ACHN (cell line): ENCODE results near the gene LRFN2.

Experiments
- DNase-seq: peaks from one replicate; pipeline ENCODE4 v3.0.0-alpha.2; 2015
- in situ Hi-C: cut with HindIII; loops from 2 replicates; pipeline ENCODE4 v1.10.0; 2017; ENCODE audit warnings: low sequenced_read_pairs, low pct_ligation_motif_present, low pct_unique_long_range_greater_than_20kb

LRFN2 gene

GRCh38 chr6:40461643-40462042 lies 125.5 kb downstream of the LRFN2 start:
- in situ Hi-C loops: no loop called here
- DNase-seq: no peak

GRCh38 chr6:40460380-40460779 lies 126.8 kb downstream of the LRFN2 start:
- DNase-seq: no peak
- in situ Hi-C loops: no loop called here

- no peak for DNase-seq
- in situ Hi-C loops: no loop called here
Observed at GRCh38 chr6:40457261-40457660, 129.9 kb downstream of the LRFN2 start.

GRCh38 chr6:40456390-40457013 lies 130.7 kb downstream of the LRFN2 start:
- no peak for DNase-seq
- in situ Hi-C loops: no loop called here

- DNase-seq: no peak
- in situ Hi-C loops: no loop called here
Observed at GRCh38 chr6:40455686-40456389, 131.3 kb downstream of the LRFN2 start.

- DNase-seq: no peak
- in situ Hi-C loops: no loop called here
Observed at GRCh38 chr6:40450483-40450882, 136.7 kb downstream of the LRFN2 start.

- DNase-seq: no peak
- in situ Hi-C loops: no loop called here
Observed at GRCh38 chr6:40444811-40445210, 142.4 kb downstream of the LRFN2 start.

- in situ Hi-C loops: no loop called here
- no peak for DNase-seq
Observed at GRCh38 chr6:40444312-40444711, 142.9 kb downstream of the LRFN2 start.

- no peak for DNase-seq
- in situ Hi-C loops: no loop called here
Observed at GRCh38 chr6:40443842-40444241, 143.3 kb downstream of the LRFN2 start.

GRCh38 chr6:40442591-40442990 lies 144.6 kb downstream of the LRFN2 start:
- no peak for DNase-seq
- in situ Hi-C loops: no loop called here

- in situ Hi-C loops: no loop called here
- DNase-seq: no peak
Observed at GRCh38 chr6:40441150-40441549, 146.0 kb downstream of the LRFN2 start.

- in situ Hi-C loops: no loop called here
- no peak for DNase-seq
Observed at GRCh38 chr6:40440053-40440452, 147.1 kb downstream of the LRFN2 start.

- in situ Hi-C loops: no loop called here
- no peak for DNase-seq
Observed at GRCh38 chr6:40439026-40439800, 148.0 kb downstream of the LRFN2 start.

- in situ Hi-C loops: no loop called here
Observed at GRCh38 chr6:40438246-40438887, 148.8 kb downstream of the LRFN2 start.

GRCh38 chr6:40437631-40438030 lies 149.5 kb downstream of the LRFN2 start:
- no peak for DNase-seq
- in situ Hi-C loops: no loop called here

More at GRCh38 chr6:40438246-40438887, 148.8 kb downstream of the LRFN2 start:
- DNase-seq: no peak

- in situ Hi-C loops: no loop called here
- DNase-seq: peak; percentile 1
Observed at GRCh38 chr6:40436685-40437604, 150.2 kb downstream of the LRFN2 start.

GRCh38 chr6:40432982-40433381 lies 154.2 kb downstream of the LRFN2 start:
- in situ Hi-C loops: no loop called here
- DNase-seq: no peak

GRCh38 chr6:40431706-40432105 lies 155.5 kb downstream of the LRFN2 start:
- no peak for DNase-seq
- in situ Hi-C loops: no loop called here
